Mesothelial cell of epicardium (in vitro differentiated cells): Measurements from ENCODE around the gene LTBP1. TPM values are rescaled to one million over a fixed set of nuclear protein-coding genes. Genes with fewer than 3 reads are reported as not detected.
A peak's percentile ranks its signal among the peaks of the same experiment; 100 is the strongest.

ENCODE experiments used
- DNase-seq, 2 experiments: peaks; one replicate each; pipeline ENCODE4 v3.0.0; 2021; ENCODE audit warnings: low spot score in 2 of 2; ENCODE audit not compliant: unreplicated experiment in 2 of 2
- H3K27ac Mint-ChIP-seq: 2 replicates; pipeline ENCODE4 v1.8.0; 2021; ENCODE audit warnings: mixed read lengths
- H3K27me3 Mint-ChIP-seq: 2 replicates; pipeline ENCODE4 v1.8.0; 2021; ENCODE audit warnings: low read depth, mixed read lengths
- H3K36me3 Mint-ChIP-seq: 2 replicates; pipeline ENCODE4 v1.8.0; 2021; ENCODE audit warnings: mixed read lengths
- H3K4me1 Mint-ChIP-seq: 2 replicates; pipeline ENCODE4 v1.8.0; 2021; ENCODE audit warnings: mixed read lengths
- H3K4me3 Mint-ChIP-seq: 2 replicates; pipeline ENCODE4 v1.8.0; 2021; ENCODE audit warnings: mild to moderate bottlenecking, moderate library complexity, mixed read lengths
- H3K9me3 Mint-ChIP-seq: 2 replicates; pipeline ENCODE4 v1.8.0; 2021; ENCODE audit warnings: mixed read lengths
- total RNA-seq: library from RNA; stranded (reverse); gene quantifications from 3 replicates; pipeline ENCODE4 v1.2.1, GENCODE V29; 2021
- TF ChIP-seq, protein P1 (sequence below): fragments of 200-600 bp; sonication (generic); IDR thresholded peaks from one replicate; pipeline ENCODE4 v1.5.0; 2021; ENCODE audit warnings: antibody characterized with exemption; ENCODE audit not compliant: unreplicated experiment

The LTBP1 gene
- total RNA-seq, 1 donor from 2014 or later: 80.2 TPM

DNA sequence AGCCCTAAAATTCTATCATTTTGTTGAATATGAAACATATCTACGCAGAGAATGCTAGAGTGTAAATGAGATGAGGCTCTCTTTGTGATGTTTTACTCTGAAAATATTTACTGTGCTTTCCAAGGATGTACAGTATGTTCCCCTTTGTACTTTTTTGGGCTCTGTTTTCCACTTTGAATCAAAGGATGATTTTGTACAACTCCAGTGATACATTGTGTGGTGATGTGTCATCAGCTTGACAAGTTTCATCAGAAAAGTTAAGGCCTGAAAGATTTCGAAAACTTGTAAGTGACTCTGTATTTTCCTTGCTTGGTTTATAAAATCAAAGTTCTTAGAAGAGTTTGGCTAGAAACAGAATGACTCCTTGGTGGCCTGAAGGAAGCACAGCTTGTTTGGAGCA, 206.3 kb downstream of the LTBP1 start:
- H3K27me3 Mint-ChIP-seq: no peaks in the 10 kb centered on the region
- H3K36me3 Mint-ChIP-seq: no peaks in the 10 kb centered on the region
- TF ChIP-seq, protein P1, sequence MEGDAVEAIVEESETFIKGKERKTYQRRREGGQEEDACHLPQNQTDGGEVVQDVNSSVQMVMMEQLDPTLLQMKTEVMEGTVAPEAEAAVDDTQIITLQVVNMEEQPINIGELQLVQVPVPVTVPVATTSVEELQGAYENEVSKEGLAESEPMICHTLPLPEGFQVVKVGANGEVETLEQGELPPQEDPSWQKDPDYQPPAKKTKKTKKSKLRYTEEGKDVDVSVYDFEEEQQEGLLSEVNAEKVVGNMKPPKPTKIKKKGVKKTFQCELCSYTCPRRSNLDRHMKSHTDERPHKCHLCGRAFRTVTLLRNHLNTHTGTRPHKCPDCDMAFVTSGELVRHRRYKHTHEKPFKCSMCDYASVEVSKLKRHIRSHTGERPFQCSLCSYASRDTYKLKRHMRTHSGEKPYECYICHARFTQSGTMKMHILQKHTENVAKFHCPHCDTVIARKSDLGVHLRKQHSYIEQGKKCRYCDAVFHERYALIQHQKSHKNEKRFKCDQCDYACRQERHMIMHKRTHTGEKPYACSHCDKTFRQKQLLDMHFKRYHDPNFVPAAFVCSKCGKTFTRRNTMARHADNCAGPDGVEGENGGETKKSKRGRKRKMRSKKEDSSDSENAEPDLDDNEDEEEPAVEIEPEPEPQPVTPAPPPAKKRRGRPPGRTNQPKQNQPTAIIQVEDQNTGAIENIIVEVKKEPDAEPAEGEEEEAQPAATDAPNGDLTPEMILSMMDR: no peak
- H3K9me3 Mint-ChIP-seq: no peaks in the 10 kb centered on the region
- no peak overlapping the region for H3K27ac Mint-ChIP-seq
- H3K4me3 Mint-ChIP-seq: no peak overlapping the region
- no peaks in the 10 kb centered on the region for H3K4me1 Mint-ChIP-seq
- no peak for DNase-seq

DNA sequence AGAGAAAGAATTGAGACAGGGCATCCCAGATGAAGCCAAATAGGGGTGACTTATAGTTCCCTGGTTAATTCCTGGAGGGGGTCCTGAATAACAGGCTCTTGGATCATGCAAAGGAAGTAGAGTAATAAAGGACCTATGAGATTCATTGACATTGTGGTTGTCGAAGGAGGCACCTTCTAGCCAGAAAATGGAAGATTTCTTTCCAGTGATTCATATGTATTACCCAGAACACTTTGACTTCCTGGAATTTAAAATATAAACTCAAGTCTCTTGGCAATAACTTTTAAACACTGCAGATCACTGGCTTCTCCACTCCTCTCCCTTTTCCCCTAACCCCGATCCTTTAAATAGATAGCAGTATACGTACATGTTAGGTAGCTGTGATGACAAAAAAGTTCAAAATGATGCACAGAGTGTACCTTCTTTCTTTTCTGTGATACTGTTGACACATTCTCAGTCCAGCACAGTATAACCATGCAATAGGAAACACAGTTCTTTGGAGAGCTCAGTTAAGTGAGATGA, 211.8 kb downstream of the LTBP1 start:
- Mint-ChIP-seq H3K27ac (no peak overlapping the region), H3K4me3 (no peak overlapping the region), H3K27me3 (no peaks in the 10 kb centered on the region), H3K4me1 (no peaks in the 10 kb centered on the region), H3K9me3 (no peaks in the 10 kb centered on the region), H3K36me3 (no peaks in the 10 kb centered on the region)
- TF ChIP-seq, protein P1: no peak
- DNase-seq: no peak

DNA sequence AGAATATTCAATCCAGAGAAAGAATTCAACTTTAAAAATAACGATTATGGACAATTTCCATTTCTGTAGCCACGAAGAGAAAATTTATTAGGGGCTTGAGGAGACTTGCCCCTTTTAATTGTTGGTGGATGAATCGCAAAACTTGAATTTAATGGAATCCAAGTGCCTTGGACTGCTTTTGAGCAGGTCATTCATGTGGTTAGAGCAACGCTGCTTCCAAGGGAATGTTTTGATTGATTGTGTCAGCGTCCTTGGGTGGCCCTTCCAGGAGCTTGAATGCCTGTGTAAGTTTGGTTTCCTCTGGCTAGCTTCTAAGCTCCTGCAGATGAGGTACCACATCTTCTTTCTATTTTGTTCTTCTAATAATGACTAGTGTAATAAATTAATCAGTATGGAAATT, 213.4 kb downstream of the LTBP1 start:
- H3K9me3 Mint-ChIP-seq: no peaks in the 10 kb centered on the region
- H3K27me3 Mint-ChIP-seq: no peaks in the 10 kb centered on the region
- peaks cover 2% of the 10 kb centered on the region for H3K4me1 Mint-ChIP-seq
- H3K4me3 Mint-ChIP-seq: no peak overlapping the region
- TF ChIP-seq, protein P1: no peak
- no peaks in the 10 kb centered on the region for H3K36me3 Mint-ChIP-seq
- no peak overlapping the region for H3K27ac Mint-ChIP-seq
- DNase-seq: no peak

DNA sequence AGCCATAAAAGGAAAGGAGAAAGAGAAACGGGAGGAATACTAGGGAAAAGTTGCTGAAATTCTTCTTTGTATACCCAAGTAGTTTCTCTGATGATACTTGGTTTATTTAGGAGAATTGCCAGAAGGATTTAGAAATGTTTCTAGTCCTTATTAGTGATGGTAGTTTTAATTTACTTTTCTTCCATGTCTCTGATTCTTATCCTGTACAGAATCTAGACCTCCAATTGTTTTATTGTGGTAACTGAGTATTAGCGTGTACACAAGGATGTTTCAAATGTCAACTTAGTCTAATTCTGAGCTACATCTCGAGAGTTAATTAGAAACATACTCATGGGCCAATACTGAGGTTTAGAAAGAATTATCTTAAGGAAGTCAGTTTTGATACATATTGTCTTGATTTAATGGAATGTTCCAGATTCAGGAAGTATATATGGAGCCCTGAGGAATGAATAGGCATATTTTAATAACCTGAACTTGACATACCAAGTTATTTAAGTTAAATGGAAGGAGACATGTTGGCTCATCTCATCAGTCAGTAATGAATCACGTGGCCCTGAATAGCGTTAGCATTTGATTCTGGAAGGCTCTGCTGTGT, 219.6 kb downstream of the LTBP1 start:
- Mint-ChIP-seq H3K4me3 (no peak overlapping the region), H3K4me1 (peaks cover 13% of the 10 kb centered on the region), H3K36me3 (peaks cover 6% of the 10 kb centered on the region), H3K27ac (peak overlapping the region; percentile 61), H3K9me3 (no peaks in the 10 kb centered on the region), H3K27me3 (no peaks in the 10 kb centered on the region)
- DNase-seq: no peak
- TF ChIP-seq, protein P1: no peak

DNA sequence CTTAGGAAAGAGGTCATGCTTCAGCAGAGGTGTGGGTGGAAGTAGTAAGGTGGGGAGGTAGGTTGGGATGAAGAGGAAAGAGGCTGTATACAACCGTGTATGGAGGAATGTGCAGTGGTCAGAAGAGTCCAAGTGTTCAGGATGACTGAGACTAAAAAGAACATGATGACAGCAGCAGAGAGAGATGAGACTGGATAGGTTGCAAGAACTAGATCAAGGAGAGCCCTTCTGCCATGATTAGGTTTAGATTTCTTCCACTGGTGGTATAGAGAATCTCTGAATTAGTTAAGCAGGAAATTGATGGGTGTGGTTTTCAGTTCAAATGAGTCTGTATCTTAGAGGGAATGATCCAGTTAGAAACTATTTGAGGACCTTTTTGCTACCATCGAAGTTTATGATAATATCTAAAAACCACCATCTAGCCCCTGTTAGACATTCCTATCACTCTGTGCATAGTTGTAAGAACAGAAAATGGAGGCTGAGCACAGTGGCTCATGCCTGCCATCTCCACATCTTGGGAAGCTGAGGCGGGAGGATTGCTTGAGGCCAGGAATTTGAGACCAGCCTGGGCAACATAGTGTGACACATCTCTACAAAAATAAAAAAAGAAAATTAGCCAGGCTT, 221.0 kb downstream of the LTBP1 start:
- Mint-ChIP-seq H3K36me3 (peaks cover 10% of the 10 kb centered on the region), H3K9me3 (peaks cover 4% of the 10 kb centered on the region), H3K27ac (no peak overlapping the region), H3K4me1 (peaks cover 13% of the 10 kb centered on the region), H3K4me3 (no peak overlapping the region), H3K27me3 (no peaks in the 10 kb centered on the region)
- no peak for DNase-seq
- TF ChIP-seq, protein P1: no peak
